ENCODE data around the gene BCAP31. TPM values are rescaled to one million over a fixed set of nuclear protein-coding genes. Genes with fewer than 3 reads are reported as not detected.

Gene BCAP31
- total and polyA plus RNA-seq, 12 donors = 70.2 to 164 (median 85.4) TPM

DNA sequence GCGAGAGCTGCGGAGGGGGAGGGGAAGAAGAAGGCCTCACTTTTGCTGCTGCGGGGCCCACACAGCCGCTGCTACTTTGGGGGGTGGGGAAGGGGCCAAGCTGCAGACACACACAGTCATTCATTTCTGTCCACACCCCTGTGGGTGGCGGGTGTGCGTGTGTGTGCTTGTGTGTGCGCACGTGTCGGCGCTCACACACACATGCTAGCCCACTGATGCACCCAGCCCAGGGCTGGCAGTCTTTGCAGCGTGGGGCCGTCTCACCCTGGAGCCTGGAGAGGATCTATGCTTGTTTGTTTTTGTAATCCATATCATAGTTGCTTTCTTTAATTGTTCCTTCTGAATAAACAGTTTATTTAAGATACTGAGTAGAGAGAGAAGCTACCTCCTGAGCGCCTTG, 73.2 kb downstream of the BCAP31 start:
- no peak for TF ChIP-seq CTCF (IDR thresholded peaks at IDR 0.05)

More for the DNA sequence above, 73.2 kb downstream of the BCAP31 start:
- Histone ChIP-seq H3K4me3 (no peak overlapping the region), H3K27me3 (peaks cover 0 to 40% (median 27%) of the 10 kb centered on the region in 7 donors), H3K36me3 (no peaks in the 10 kb centered on the region), H3K27ac (no peak overlapping the region), H3K4me1 (peaks cover 0 to 11% (median 3%) of the 10 kb centered on the region in 9 donors), H3K9me3 (peaks cover 0 to 16% (median 0%) of the 10 kb centered on the region in 11 donors)
- ATAC-seq = no peak
- intact Hi-C loops (cut with DNase I) = loop anchor here in 3 of 10 donors (1.0 to 10.0 kb wide), 4 partner anchors 37 to 1194 kb away; no protein-coding TSS in a partner anchor
- WGBS, 2 donors = 92 to 95% methylated on average over 8 to 13 of the region's 13 CpGs
- no peak for DNase-seq

Other genes starting within 250 kb of the BCAP31 start
- gene BGN, start 229.4 kb downstream of the BCAP31 start, total RNA-seq = 100 to 1,000 TPM in 1 of 10 donors, 10 to 100 TPM in 9; 38.7 to 202 (median 62.4) TPM
- 100 to 1,000 TPM; 101 to 116 TPM for gene BGN, start 229.4 kb downstream of the BCAP31 start, polyA plus RNA-seq
- not detected for gene ATP2B3, start 206.7 kb downstream of the BCAP31 start, total RNA-seq
- gene ATP2B3, start 206.7 kb downstream of the BCAP31 start, polyA plus RNA-seq = not detected
- 10 to 100 TPM; 16.9 to 50.1 (median 21.7) TPM for gene CCNQ, start 125.2 kb downstream of the BCAP31 start, total RNA-seq
- gene CCNQ, start 125.2 kb downstream of the BCAP31 start, polyA plus RNA-seq = 100 to 1,000 TPM in 1 of 2 donors, 10 to 100 TPM in 1; 95.2 to 132 TPM
- gene DUSP9, start 77.2 kb downstream of the BCAP31 start, total RNA-seq = under 1 TPM in 1 of 10 donors, not detected in 9; 0.09 TPM
- gene DUSP9, start 77.2 kb downstream of the BCAP31 start, polyA plus RNA-seq = under 1 TPM in 1 of 2 donors, not detected in 1; 0.03 TPM
- gene PNCK, start 50.6 kb downstream of the BCAP31 start, total RNA-seq = 10 to 100 TPM in 2 of 10 donors, 1 to 10 TPM in 8; 3.6 to 15.6 (median 5.9) TPM
- gene PNCK, start 50.6 kb downstream of the BCAP31 start, polyA plus RNA-seq = 1 to 10 TPM; 2.0 to 5.6 TPM
- 100 to 1,000 TPM; 150 to 238 (median 186) TPM for gene SLC6A8, start 36.5 kb downstream of the BCAP31 start, total RNA-seq
- gene SLC6A8, start 36.5 kb downstream of the BCAP31 start, polyA plus RNA-seq = 100 to 1,000 TPM; 128 to 155 TPM
- gene ABCD1, start 469 bp upstream of the BCAP31 start, total RNA-seq = 10 to 100 TPM; 11.0 to 24.2 (median 14.4) TPM
- gene ABCD1, start 469 bp upstream of the BCAP31 start, polyA plus RNA-seq = 10 to 100 TPM in 1 of 2 donors, 1 to 10 TPM in 1; 9.3 to 15.3 TPM
- gene PLXNB3, start 39.9 kb upstream of the BCAP31 start, total RNA-seq = 1 to 10 TPM; 2.1 to 5.8 (median 4.3) TPM
- 1 to 10 TPM; 1.1 to 8.1 TPM for gene PLXNB3, start 39.9 kb upstream of the BCAP31 start, polyA plus RNA-seq
- 10 to 100 TPM; 20.3 to 52.7 (median 44.8) TPM for gene SRPK3, start 56.7 kb upstream of the BCAP31 start, total RNA-seq
- gene SRPK3, start 56.7 kb upstream of the BCAP31 start, polyA plus RNA-seq = 10 to 100 TPM in 1 of 2 donors, 1 to 10 TPM in 1; 9.9 to 52.2 TPM
- 10 to 100 TPM; 58.7 to 86.9 (median 74.5) TPM for gene IDH3G, start 70.0 kb upstream of the BCAP31 start, total RNA-seq
- gene IDH3G, start 70.0 kb upstream of the BCAP31 start, polyA plus RNA-seq = 10 to 100 TPM; 73.4 to 97.2 TPM
- gene SSR4, start 70.3 kb upstream of the BCAP31 start, total RNA-seq = 100 to 1,000 TPM in 9 of 10 donors, 10 to 100 TPM in 1; 94.1 to 227 (median 144) TPM
- gene SSR4, start 70.3 kb upstream of the BCAP31 start, polyA plus RNA-seq = 100 to 1,000 TPM; 477 to 551 TPM
- 1 to 10 TPM; 1.2 to 3.0 (median 2.0) TPM for gene PDZD4, start 106.2 kb upstream of the BCAP31 start, total RNA-seq
- 1 to 10 TPM; 2.4 to 4.5 TPM for gene PDZD4, start 106.2 kb upstream of the BCAP31 start, polyA plus RNA-seq
- 1 to 10 TPM; 1.1 to 5.6 (median 2.8) TPM for gene L1CAM, start 161.8 kb upstream of the BCAP31 start, total RNA-seq
- gene L1CAM, start 161.8 kb upstream of the BCAP31 start, polyA plus RNA-seq = 1 to 10 TPM; 2.4 to 2.6 TPM
- 1 to 10 TPM; 1.4 to 4.9 (median 2.1) TPM for gene AVPR2, start 180.3 kb upstream of the BCAP31 start, total RNA-seq
- 1 to 10 TPM; 6.6 to 8.9 TPM for gene AVPR2, start 180.3 kb upstream of the BCAP31 start, polyA plus RNA-seq
- gene ARHGAP4, start 201.9 kb upstream of the BCAP31 start, total RNA-seq = 10 to 100 TPM in 4 of 10 donors, 1 to 10 TPM in 6; 5.5 to 25.3 (median 8.2) TPM
- 10 to 100 TPM; 19.1 to 65.5 TPM for gene ARHGAP4, start 201.9 kb upstream of the BCAP31 start, polyA plus RNA-seq
- 10 to 100 TPM; 46.9 to 88.9 (median 54.5) TPM for gene NAA10, start 210.7 kb upstream of the BCAP31 start, total RNA-seq
- 100 to 1,000 TPM; 151 to 228 TPM for gene NAA10, start 210.7 kb upstream of the BCAP31 start, polyA plus RNA-seq
- 10 to 100 TPM in 4 of 10 donors, 1 to 10 TPM in 6; 7.0 to 17.0 (median 9.6) TPM for gene RENBP, start 220.3 kb upstream of the BCAP31 start, total RNA-seq
- 10 to 100 TPM in 1 of 2 donors, 1 to 10 TPM in 1; 6.0 to 16.6 TPM for gene RENBP, start 220.3 kb upstream of the BCAP31 start, polyA plus RNA-seq
- gene HCFC1, start 247.4 kb upstream of the BCAP31 start, total RNA-seq = 10 to 100 TPM; 26.5 to 41.6 (median 31.7) TPM
- 10 to 100 TPM; 12.3 to 13.9 TPM for gene HCFC1, start 247.4 kb upstream of the BCAP31 start, polyA plus RNA-seq
- gene TMEM187, start 248.4 kb upstream of the BCAP31 start, total RNA-seq = 10 to 100 TPM in 3 of 10 donors, 1 to 10 TPM in 7; 4.8 to 13.2 (median 8.0) TPM
- gene TMEM187, start 248.4 kb upstream of the BCAP31 start, polyA plus RNA-seq = 1 to 10 TPM; 3.4 to 7.2 TPM